Stimulated activated effector memory CD8-positive, alpha-beta T cell treated with anti-CD3 and anti-CD28 coated beads, Interleukin-12 subunit alpha, Interleukin-12 subunit beta, amount 100 ng/mL, for 72 hours (primary cell): Measurements from ENCODE around the gene SMYD3.

ENCODE experiments used
- ATAC-seq: fragments of 150-1000 bp; cut with Tn5 transposase; 2 replicates; pipeline ENCODE4 v1.10.0; 2021
- DNase-seq, 2 donors: peaks; one replicate each; pipeline ENCODE4 v3.0.0; 2021 to 2022; ENCODE audit warnings: low spot score in 2 of 2
- H3K27ac Mint-ChIP-seq: one replicate; pipeline ENCODE4 v1.8.0; 2022; ENCODE audit warnings: mild to moderate bottlenecking, mixed read lengths
- H3K36me3 Mint-ChIP-seq: one replicate; pipeline ENCODE4 v1.8.0; 2022; ENCODE audit warnings: mild to moderate bottlenecking, mixed read lengths
- H3K4me1 Mint-ChIP-seq: one replicate; pipeline ENCODE4 v1.8.0; 2022; ENCODE audit warnings: mixed read lengths
- H3K4me3 Mint-ChIP-seq: one replicate; pipeline ENCODE4 v1.8.0; 2022; ENCODE audit warnings: mild to moderate bottlenecking, mixed read lengths
- H3K9me3 Mint-ChIP-seq: one replicate; pipeline ENCODE4 v1.8.0; 2022; ENCODE audit warnings: mixed read lengths

The SMYD3 gene

DNA sequence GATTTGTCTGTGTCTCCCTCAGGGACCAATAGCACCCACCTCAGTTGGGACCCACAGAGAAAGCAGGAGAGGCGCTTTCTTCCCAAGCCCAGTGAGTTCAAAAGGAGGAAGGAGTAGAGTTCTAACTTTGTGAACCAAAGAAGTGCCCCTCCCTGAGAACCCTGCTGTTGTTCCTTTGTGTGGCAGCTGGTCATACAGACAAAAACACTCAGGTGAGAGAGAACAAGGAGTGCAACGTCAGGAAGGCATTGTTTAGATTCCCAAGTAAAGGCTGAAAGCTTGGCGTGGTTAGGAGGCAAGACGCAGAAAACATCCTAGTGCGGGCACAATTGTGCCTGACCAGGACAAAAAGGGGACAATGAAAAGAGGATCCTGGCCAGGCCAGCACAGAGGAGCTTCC lies 697.7 kb downstream of the SMYD3 start:
- ATAC-seq = no peak
- H3K4me1 Mint-ChIP-seq = peaks cover 16% of the 10 kb centered on the region
- no peak overlapping the region for H3K27ac Mint-ChIP-seq
- no peaks in the 10 kb centered on the region for H3K9me3 Mint-ChIP-seq
- no peak for DNase-seq
- H3K36me3 Mint-ChIP-seq = no peaks in the 10 kb centered on the region
- H3K4me3 Mint-ChIP-seq = no peak overlapping the region

DNA sequence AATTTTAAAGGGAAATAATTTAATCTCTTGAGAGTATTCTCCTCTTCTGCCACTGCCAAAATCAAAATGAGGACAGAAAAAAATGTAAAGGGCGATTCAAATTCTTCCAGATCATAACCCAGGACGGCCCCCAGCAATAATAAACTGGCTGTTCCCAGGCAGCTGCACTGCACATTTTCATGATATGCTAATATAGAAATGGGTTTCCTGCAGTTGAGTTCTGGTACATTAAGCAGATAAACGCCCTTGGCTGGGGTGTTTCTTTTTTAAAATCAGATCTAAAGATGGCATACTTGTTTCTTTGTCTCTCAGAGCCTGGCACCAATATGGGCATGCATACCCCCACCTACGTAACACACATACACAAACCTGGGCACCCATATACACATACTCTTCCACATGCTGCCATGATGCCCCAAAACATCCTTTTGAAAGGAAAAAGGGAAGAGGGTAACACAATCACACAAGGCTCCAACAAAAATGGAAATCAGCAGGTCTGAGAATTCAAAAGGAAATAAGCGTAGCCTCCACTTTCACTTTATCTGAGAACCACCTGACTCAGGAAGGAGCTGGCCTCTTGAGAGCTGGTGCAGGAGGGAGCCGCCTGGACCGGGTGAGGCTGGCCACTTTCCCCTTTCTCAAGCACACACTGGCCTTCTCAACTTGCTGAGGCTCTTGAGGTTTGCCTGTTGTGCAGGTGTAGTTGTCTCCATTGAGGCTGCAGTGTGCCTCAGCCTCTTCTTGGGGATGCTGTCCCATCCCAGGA lies 698.9 kb downstream of the SMYD3 start:
- DNase-seq (no peak), ATAC-seq (no peak)
- no peaks in the 10 kb centered on the region for H3K36me3 Mint-ChIP-seq
- no peak overlapping the region for H3K27ac Mint-ChIP-seq
- H3K4me3 Mint-ChIP-seq = no peak overlapping the region
- no peaks in the 10 kb centered on the region for H3K9me3 Mint-ChIP-seq
- peaks cover 16% of the 10 kb centered on the region for H3K4me1 Mint-ChIP-seq

DNA sequence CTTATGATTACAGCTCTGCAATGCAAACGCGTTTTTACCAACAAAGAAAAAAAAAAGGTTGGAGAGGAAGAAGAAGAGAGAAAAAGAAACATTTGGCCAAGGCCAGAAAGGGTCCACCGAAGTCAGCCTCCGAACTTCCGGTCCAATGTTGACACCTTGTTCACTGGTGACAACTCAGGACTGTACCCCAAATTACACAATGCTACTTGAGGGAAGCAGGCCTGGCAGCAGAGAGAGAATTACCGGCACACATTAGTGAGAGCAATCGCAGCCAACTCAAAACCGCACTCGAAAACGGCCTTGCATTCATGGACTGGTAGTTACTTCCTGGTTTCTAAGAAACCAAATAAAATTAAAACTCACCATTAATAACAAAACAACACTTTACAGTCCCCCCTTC lies 699.8 kb downstream of the SMYD3 start:
- peaks cover 16% of the 10 kb centered on the region for H3K4me1 Mint-ChIP-seq
- ATAC-seq (peak; percentile 54), DNase-seq (peak in 1 of 2 donors; percentile 51)
- H3K9me3 Mint-ChIP-seq = no peaks in the 10 kb centered on the region
- no peak overlapping the region for H3K27ac Mint-ChIP-seq
- no peaks in the 10 kb centered on the region for H3K36me3 Mint-ChIP-seq
- no peak overlapping the region for H3K4me3 Mint-ChIP-seq

DNA sequence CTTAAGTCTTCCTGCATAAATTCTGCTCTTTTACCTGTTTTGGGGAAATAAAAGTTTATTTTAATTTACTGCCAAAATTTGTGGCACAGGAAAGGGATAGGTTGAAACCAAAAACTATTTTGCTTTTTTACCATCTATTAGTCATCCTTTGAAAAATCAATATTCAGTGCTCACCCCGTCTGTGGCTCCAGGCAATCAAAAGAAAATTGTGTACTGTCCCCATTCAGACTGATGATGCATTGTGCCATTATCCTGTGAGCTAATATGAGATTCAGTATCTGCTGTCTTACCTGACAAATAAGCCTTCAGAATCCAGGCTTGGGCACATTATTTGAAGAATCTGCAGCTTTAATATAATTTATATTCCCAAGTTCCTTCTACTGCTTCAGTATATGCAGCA lies 701.5 kb downstream of the SMYD3 start:
- no peak for DNase-seq
- Mint-ChIP-seq H3K4me3 (no peak overlapping the region), H3K36me3 (no peaks in the 10 kb centered on the region), H3K27ac (no peak overlapping the region), H3K4me1 (peaks cover 16% of the 10 kb centered on the region), H3K9me3 (no peaks in the 10 kb centered on the region)
- ATAC-seq = no peak

DNA sequence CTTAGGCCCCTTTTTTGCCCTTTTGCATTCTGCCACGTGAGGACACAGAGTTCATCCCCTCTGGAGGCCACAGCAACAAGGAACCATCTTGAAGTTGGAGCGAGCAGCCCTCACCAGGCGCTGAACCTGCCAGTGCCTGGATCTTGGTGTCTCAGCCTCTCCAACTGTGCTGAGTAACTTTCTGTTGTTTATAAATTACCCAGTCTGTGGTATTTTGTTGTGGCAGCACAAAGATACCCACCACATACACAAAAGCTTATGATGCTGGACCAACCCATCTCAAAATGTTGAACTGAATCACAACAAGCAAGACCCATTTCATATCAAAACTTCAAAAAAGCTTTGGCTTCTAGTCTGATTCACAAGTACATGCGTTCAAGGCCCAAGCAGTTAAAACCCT lies 702.4 kb downstream of the SMYD3 start:
- Mint-ChIP-seq H3K36me3 (no peaks in the 10 kb centered on the region), H3K4me1 (peaks cover 16% of the 10 kb centered on the region), H3K9me3 (no peaks in the 10 kb centered on the region), H3K27ac (no peak overlapping the region), H3K4me3 (no peak overlapping the region)
- no peak for ATAC-seq
- no peak for DNase-seq

DNA sequence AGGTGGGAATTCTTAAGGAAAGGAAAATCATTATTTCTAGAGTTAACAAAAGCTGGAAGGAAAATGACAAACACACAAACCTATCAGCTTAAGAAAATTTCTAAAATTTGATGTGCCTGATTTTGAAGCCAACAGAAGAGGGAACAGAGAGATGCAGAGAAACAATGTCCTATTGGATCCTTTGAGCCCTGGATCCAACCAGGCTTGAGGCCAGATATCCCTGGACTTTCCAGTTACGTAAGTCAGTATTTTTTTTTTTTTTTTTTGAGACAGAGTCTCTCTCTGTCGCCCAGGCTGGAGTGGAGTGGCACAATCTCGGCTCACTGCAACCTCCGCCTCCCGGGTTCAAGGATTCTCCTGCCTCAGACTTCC lies 703.4 kb downstream of the SMYD3 start:
- no peak for DNase-seq
- Mint-ChIP-seq H3K27ac (no peak overlapping the region), H3K36me3 (no peaks in the 10 kb centered on the region), H3K4me1 (peaks cover 16% of the 10 kb centered on the region), H3K4me3 (no peak overlapping the region), H3K9me3 (no peaks in the 10 kb centered on the region)
- no peak for ATAC-seq

DNA sequence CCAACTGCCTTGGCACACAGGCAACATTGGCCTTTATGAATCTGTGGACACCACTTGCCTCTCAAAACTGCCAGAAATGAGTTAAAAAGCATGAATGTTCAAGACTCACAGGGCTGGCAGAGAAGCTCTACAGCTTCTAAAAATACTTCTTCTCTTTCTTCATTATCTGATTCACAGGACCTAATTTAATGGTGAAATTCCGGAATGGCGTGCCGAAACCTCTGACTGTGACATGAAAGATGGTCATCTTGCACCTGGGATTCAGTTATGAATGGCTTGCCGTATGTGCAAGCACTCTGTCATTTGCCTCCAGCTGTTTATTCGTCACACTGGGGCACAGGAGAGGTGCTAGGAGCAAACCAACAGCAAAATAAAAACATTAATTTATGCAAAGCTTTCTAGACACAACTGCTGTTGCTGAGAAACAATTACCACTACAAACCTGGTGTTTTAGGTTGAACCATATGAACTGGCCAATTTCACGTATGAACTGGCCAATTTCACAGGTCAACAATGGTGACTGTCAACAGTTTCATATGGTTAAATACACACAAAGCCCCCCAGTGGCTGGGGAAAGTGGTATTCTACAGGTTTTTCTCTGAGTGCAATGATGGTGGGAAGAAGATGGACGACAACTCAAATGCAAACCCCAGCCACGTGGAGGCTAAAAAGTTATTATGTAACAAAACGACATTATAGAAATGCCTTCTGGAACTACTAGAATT lies 704.0 kb downstream of the SMYD3 start:
- ATAC-seq = no peak
- H3K36me3 Mint-ChIP-seq = no peaks in the 10 kb centered on the region
- no peak for DNase-seq
- no peak overlapping the region for H3K27ac Mint-ChIP-seq
- no peak overlapping the region for H3K4me3 Mint-ChIP-seq
- no peaks in the 10 kb centered on the region for H3K9me3 Mint-ChIP-seq
- peaks cover 13% of the 10 kb centered on the region for H3K4me1 Mint-ChIP-seq

DNA sequence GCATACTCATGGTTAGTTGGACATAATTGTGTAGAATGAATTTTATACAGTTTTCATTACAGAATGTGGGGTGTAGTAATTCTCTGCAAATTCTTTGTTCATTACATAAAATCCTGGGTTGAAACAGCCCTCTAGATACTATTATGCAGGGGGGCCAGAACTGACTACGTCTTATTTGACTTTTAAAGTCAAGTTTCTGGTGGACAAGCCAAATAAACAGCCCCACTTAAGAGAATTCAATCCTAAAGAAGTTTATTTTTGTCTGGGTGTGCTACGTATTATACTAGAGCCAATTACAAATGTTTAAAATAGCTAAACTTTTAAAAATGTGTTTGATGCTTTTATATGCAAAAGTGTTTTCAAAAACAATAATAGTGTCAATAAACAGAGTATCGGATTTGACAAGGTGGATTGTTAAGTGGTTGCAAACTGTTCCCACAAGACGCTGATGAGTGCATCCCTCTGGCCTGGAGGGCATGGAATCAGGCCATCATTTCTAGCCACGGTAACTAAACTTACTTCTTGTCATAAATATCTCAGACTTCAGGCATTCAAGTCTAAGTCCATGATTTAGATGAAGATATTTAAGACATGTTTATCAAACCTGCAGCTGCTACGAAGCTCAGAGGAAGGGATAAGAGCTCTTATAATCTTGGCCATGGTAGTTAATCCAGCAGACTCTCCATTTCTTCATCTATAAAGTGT lies 706.0 kb downstream of the SMYD3 start:
- ATAC-seq (no peak), DNase-seq (no peak)
- Mint-ChIP-seq H3K9me3 (no peaks in the 10 kb centered on the region), H3K4me1 (no peaks in the 10 kb centered on the region), H3K36me3 (no peaks in the 10 kb centered on the region), H3K4me3 (no peak overlapping the region), H3K27ac (no peak overlapping the region)

DNA sequence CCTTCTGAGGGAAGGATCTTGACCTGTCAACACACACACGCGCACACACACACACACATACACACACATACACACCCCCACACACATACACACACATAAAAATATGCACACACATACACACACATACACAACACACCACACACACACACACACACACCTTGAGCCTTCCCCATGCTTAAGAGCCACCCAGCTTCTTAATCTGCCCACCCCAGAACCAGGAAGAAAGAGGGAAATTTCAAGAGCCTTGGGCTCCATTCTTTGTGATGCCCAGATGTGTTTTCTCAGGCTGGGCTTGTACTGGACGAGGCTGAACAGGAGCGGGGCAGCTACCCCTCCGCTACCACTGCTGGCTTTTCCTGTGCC lies 708.7 kb downstream of the SMYD3 start:
- Mint-ChIP-seq H3K4me3 (no peak overlapping the region), H3K27ac (no peak overlapping the region), H3K9me3 (no peaks in the 10 kb centered on the region), H3K4me1 (no peaks in the 10 kb centered on the region), H3K36me3 (no peaks in the 10 kb centered on the region)
- no peak for ATAC-seq
- DNase-seq = no peak

DNA sequence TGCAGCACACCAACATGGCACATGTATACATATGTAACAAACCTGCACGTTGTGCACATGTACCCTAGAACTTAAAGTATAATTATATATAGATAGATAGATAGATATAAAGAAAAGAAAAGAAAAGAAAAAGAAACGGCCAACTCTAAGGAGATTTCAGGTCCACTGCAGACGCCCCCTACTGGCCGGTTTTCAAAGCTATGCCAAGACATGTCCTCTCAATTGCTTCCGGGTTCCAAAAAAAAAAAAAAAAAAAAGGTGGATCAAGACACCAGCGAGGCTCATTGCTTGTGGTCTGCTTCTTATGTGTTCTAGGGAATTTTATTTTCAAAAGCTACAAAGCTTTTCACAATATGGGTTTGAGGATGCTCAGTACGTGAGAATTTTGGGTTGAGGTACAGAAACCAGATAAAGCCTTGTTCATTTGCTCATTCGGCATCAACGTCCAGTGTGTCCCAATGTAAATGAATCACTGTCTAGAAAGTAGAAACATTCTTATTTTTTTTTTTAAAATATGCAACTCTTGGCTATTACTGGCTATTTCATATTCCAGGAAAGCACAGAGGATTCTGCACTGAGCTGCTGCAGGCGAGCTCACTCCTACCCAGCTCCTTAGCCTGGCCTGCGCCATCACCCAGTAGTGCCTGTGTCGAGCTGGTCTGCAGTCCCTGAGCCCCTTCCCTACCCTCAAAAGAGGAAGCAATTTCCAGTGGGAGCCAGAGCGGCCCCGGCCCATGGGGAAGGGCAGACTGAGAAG lies 709.3 kb downstream of the SMYD3 start:
- DNase-seq (no peak), ATAC-seq (no peak)
- no peak overlapping the region for H3K4me3 Mint-ChIP-seq
- no peaks in the 10 kb centered on the region for H3K9me3 Mint-ChIP-seq
- no peaks in the 10 kb centered on the region for H3K36me3 Mint-ChIP-seq
- H3K27ac Mint-ChIP-seq = no peak overlapping the region
- no peaks in the 10 kb centered on the region for H3K4me1 Mint-ChIP-seq

DNA sequence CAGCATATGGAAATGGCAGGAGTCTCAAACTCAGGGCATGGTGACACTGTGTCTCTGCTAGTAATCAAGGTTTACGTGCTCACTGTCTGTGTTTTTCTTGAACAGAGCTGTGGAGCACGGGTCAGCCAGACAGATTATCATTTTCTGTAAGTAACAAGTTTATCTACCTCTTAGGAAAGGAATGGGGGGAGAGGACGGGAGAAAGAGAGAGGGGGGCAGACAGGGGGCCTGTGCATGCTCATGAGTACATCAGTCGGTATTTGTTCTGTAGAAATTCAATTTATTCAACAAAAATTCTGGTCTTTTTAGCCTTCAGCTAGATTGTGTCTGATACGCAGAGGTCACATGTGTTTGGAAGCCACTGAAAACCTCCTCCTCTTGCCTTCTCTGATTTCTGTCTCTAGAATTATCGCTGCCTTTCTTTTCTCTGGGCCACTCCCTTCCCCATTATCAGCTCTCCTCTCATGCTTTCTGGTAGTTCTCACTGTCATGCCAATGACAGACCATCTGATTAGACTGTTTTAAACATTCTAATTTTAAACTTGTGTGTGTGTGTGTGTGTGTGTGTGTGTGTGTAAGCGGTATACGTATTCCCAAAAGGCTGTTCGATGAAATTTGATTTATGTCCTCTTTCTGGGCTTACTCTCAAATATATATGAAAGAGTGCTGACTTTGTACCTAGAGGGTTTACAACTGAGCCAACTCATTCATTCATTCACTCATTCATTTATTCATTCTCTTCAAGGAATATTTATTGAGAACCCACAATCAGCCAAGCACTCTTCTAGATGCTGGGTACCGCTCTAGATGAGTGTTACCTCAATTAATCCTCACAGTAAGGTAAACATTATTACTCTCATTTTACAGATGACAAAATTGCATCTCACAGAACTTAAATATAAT lies 715.4 kb downstream of the SMYD3 start:
- no peak overlapping the region for H3K27ac Mint-ChIP-seq
- H3K4me1 Mint-ChIP-seq = no peaks in the 10 kb centered on the region
- H3K9me3 Mint-ChIP-seq = no peaks in the 10 kb centered on the region
- no peak overlapping the region for H3K4me3 Mint-ChIP-seq
- ATAC-seq = no peak
- H3K36me3 Mint-ChIP-seq = no peaks in the 10 kb centered on the region
- no peak for DNase-seq

DNA sequence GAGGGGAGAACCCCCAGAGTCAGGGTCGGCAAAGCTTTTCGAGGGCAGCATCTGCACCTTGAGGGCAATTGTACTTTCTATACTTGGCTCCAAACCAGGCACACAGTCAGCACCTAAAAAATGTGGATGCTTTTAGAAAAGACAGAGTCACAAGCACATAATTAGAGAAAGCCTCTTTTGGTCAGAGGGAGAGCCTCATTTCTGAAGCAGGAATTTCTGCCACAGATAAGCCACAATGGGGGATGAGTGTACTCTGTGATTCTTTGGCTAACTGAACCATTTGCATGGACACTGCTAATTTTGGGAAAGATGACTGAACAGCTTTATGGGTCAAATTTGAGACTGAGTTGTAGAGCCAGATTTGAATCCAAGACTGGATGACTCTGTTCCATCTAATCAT lies 716.6 kb downstream of the SMYD3 start:
- H3K27ac Mint-ChIP-seq = no peak overlapping the region
- H3K36me3 Mint-ChIP-seq = no peaks in the 10 kb centered on the region
- H3K4me1 Mint-ChIP-seq = no peaks in the 10 kb centered on the region
- ATAC-seq (no peak), DNase-seq (no peak)
- H3K4me3 Mint-ChIP-seq = no peak overlapping the region
- H3K9me3 Mint-ChIP-seq = no peaks in the 10 kb centered on the region

DNA sequence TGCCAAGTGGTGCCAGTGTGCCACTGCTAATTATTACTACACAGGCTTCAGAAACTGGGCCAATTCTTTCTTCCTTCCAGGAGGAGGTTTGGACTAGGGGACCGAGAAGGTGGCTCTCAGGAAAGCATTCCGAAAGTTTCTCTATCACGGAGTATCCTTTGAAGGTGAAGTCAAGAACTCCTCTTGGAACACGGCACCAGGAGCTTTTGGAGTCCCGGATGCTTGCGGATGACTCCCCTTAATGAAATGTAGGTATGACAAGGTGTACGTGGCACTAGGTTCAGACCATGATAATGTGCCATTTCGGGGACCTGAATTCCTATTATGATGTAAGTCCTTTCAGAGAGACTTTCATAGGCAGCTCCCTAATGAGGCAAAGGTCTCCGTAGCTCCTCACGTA lies 718.2 kb downstream of the SMYD3 start:
- Mint-ChIP-seq H3K4me1 (no peaks in the 10 kb centered on the region), H3K36me3 (no peaks in the 10 kb centered on the region), H3K9me3 (no peaks in the 10 kb centered on the region), H3K27ac (no peak overlapping the region), H3K4me3 (no peak overlapping the region)
- DNase-seq (no peak), ATAC-seq (no peak)

DNA sequence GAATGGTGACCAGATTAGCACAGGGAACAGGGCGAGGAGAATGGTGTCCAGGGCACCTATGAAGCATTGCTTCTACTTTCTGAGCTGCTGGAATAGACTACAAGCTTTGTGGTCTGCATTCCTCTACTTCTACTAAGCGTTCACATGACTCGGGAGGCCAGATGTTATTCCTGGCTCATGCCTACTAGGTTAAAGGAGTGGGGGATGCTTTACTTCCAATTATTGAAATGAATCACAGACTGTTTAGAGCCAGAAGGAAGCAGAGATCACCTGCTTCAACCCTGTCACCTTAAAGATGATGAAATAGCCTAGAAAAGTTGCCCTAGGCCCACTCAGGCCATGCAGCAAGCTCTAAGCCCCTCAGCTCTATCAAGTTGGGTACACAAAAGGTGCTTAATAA lies 718.8 kb downstream of the SMYD3 start:
- Mint-ChIP-seq H3K36me3 (no peaks in the 10 kb centered on the region), H3K27ac (no peak overlapping the region), H3K9me3 (no peaks in the 10 kb centered on the region), H3K4me3 (no peak overlapping the region), H3K4me1 (no peaks in the 10 kb centered on the region)
- DNase-seq (no peak), ATAC-seq (no peak)

DNA sequence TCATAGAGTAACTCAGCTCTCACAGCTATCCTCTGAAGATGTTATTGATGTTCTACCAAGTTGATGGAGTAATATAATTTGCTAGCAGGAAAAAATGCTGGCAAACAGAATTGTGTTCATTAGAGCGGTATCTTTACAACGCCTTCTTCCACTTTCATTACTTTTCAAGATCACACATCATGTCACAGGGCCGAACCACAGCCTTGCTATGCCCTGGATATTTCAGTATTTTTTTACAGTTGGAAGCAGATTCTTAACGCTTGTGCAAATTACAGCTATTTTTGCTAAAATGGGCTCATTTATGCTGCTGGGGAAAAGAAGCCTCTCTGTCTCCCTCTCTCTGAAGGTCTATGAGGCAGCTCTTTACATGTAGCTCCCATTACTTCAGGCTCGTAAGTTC lies 720.1 kb downstream of the SMYD3 start:
- H3K27ac Mint-ChIP-seq = no peak overlapping the region
- ATAC-seq = no peak

More for the DNA sequence above, 720.1 kb downstream of the SMYD3 start:
- no peak overlapping the region for H3K4me3 Mint-ChIP-seq
- H3K4me1 Mint-ChIP-seq = no peaks in the 10 kb centered on the region
- DNase-seq = no peak
- H3K36me3 Mint-ChIP-seq = no peaks in the 10 kb centered on the region
- no peaks in the 10 kb centered on the region for H3K9me3 Mint-ChIP-seq
